NCI-H1105 (cell line): ENCODE data around the gene AP4E1.
"Not testable (repeated sequence)": the region's sequence is repeated elsewhere in the genome, so short reads cannot be mapped to it uniquely, and the experiment has no call there.

ENCODE experiments used
- DNase-seq: peaks from one replicate; lab custom pipeline; 2025; lab: John Stamatoyannopoulos, UW

Gene AP4E1

GRCh38 chr15:50889589-50889988 is 18.9 kb upstream of the AP4E1 start:
- no peak for DNase-seq

- no peak for DNase-seq
Observed at GRCh38 chr15:50890751-50891150, 17.7 kb upstream of the AP4E1 start.

GRCh38 chr15:50891159-50891558 is 17.3 kb upstream of the AP4E1 start:
- DNase-seq = no peak

GRCh38 chr15:50893976-50894375 is 14.5 kb upstream of the AP4E1 start:
- no peak for DNase-seq

- DNase-seq = not testable (repeated sequence)
Observed at GRCh38 chr15:50901390-50901789, 7.1 kb upstream of the AP4E1 start.

- no peak for DNase-seq
Observed at GRCh38 chr15:50904211-50904610, 4.3 kb upstream of the AP4E1 start.

- no peak for DNase-seq
Observed at GRCh38 chr15:50905055-50905454, 3.4 kb upstream of the AP4E1 start.

GRCh38 chr15:50906954-50907600 is 1.4 kb upstream of the AP4E1 start:
- no peak for DNase-seq

- no peak for DNase-seq
Observed at GRCh38 chr15:50907601-50908208, 778 bp upstream of the AP4E1 start.

GRCh38 chr15:50909010-50909317 is 481 bp downstream of the AP4E1 start:
- no peak for DNase-seq

- DNase-seq = not testable (repeated sequence)
Observed at GRCh38 chr15:50910426-50910795, 1.9 kb downstream of the AP4E1 start.

GRCh38 chr15:50911001-50911400 is 2.5 kb downstream of the AP4E1 start:
- no peak for DNase-seq

GRCh38 chr15:50911621-50912020 is 3.1 kb downstream of the AP4E1 start:
- no peak for DNase-seq

- no peak for DNase-seq
Observed at GRCh38 chr15:50916400-50916799, 7.9 kb downstream of the AP4E1 start.

- DNase-seq = not testable (repeated sequence)
Observed at GRCh38 chr15:50919359-50919758, 10.9 kb downstream of the AP4E1 start.

GRCh38 chr15:50925281-50925680 is 16.8 kb downstream of the AP4E1 start:
- DNase-seq = no peak

GRCh38 chr15:50929062-50929461 is 20.6 kb downstream of the AP4E1 start:
- DNase-seq = no peak

GRCh38 chr15:50930792-50931191 is 22.3 kb downstream of the AP4E1 start:
- no peak for DNase-seq

- DNase-seq = no peak
Observed at GRCh38 chr15:50933341-50933740, 24.9 kb downstream of the AP4E1 start.

- DNase-seq = no peak
Observed at GRCh38 chr15:50938525-50938924, 30.0 kb downstream of the AP4E1 start.

GRCh38 chr15:50939911-50940310 is 31.4 kb downstream of the AP4E1 start:
- no peak for DNase-seq

GRCh38 chr15:50940506-50940905 is 32.0 kb downstream of the AP4E1 start:
- DNase-seq = no peak

- no peak for DNase-seq
Observed at GRCh38 chr15:50943638-50944037, 35.2 kb downstream of the AP4E1 start.

- no peak for DNase-seq
Observed at GRCh38 chr15:50944672-50945071, 36.2 kb downstream of the AP4E1 start.
